OCI-LY3 (cell line): ENCODE measurements around the gene NTNG1.

Experiments
- EZH2phosphoT487 ChIP-seq: fragments of 200-600 bp; shearing (Covaris generic); IDR thresholded peaks from 2 replicates; pipeline ENCODE4 v1.6.1; 2018; ENCODE audit warnings: antibody characterized with exemption, mixed run types, low read depth
- TF ChIP-seq, protein P1 (sequence below): fragments of 200-600, 300-600 bp; sonication (generic); IDR thresholded peaks from 2 replicates; pipeline ENCODE4 v1.5.1; 2014; ENCODE audit warnings: antibody characterized with exemption, low read length, low read depth

DNA sequence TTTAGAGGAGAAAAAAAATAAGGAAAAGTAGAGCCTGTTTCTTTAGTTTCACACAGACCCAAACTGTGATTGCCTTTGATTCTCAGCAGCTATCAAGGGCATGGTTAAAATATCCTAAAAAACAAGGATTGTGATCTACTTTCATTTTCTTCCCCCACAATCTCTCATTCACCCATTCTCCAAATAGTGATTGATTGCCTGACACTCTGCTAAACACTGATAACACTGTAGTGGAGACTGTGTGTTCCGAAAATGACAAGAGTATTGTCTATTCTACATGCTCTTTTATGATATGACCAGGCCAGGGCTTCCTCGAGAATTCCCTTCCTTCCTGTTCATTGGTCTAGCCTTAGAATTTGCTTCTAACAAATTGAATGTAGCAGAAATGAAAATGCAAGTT, 44.1 kb upstream of the NTNG1 start:
- TF ChIP-seq, protein P1, sequence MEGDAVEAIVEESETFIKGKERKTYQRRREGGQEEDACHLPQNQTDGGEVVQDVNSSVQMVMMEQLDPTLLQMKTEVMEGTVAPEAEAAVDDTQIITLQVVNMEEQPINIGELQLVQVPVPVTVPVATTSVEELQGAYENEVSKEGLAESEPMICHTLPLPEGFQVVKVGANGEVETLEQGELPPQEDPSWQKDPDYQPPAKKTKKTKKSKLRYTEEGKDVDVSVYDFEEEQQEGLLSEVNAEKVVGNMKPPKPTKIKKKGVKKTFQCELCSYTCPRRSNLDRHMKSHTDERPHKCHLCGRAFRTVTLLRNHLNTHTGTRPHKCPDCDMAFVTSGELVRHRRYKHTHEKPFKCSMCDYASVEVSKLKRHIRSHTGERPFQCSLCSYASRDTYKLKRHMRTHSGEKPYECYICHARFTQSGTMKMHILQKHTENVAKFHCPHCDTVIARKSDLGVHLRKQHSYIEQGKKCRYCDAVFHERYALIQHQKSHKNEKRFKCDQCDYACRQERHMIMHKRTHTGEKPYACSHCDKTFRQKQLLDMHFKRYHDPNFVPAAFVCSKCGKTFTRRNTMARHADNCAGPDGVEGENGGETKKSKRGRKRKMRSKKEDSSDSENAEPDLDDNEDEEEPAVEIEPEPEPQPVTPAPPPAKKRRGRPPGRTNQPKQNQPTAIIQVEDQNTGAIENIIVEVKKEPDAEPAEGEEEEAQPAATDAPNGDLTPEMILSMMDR, result no peak
- TF ChIP-seq EZH2phosphoT487, result no peak
